ENCODE results near the gene C1QTNF2. TPM values are rescaled to one million over a fixed set of nuclear protein-coding genes. Genes with fewer than 3 reads are reported as not detected.

The C1QTNF2 gene
- 1.0 TPM for total RNA-seq (ENCODE audit: unreplicated experiment)
- long read RNA-seq, partial matches to known transcripts: 0 of 2 reads
- long read RNA-seq, other reads (novel, unspliced or antisense): 0 of 2 reads

DNA sequence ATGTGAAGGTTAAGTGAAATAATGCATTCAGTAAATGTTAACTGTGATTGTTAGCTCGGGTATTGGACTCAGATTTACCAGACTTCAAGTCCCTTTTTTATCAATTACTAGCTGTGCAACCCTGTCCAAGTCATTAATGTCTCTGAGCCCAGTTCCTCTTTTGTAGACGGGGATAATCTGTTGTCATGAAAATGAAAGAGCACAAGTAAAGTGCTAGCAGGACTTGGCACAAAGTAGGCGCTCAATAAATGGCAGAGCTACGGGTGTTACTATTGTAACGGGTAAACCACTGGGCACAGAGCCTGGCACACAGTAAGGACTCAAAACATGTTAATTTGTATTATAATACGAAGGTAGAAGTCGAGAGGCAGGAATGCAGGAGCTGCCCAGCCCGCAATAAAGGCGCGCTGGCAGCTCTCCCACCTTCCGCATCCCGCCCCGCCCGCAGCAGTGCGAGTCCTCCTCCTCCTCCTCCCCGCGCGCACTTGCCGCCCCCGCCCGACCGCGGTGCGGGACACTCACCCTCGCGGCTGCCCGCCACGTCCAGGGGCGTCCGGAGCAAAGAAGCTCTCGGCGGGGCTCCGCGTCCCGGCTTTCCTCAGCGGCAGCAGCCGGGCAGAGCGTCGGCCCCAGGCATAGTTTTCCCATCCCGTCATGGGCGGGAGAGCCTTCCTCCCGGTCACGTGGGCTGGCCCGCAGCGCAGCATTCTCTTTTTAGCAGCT is at the start of gene C1QTNF2:
TSS of gene C1QTNF2 (minus strand) at position 637 of the 723 bp plus-strand sequence. CDS start 15,615 bp downstream, outside the sequence.
- Mint-ChIP-seq H3K27ac (ENCODE audit: unreplicated experiment) (peak within 1 kb of the TSS; percentile 7), H3K4me3 (ENCODE audit: unreplicated experiment) (peak within 1 kb of the TSS; percentile 87), H3K4me1 (ENCODE audit: low read depth, unreplicated experiment) (peaks cover 7% of the 10 kb centered on the region), H3K36me3 (ENCODE audit: unreplicated experiment) (peaks cover 12% of the 10 kb centered on the region), H3K9me3 (ENCODE audit: unreplicated experiment) (peaks cover 7% of the 10 kb centered on the region), H3K27me3 (ENCODE audit: unreplicated experiment) (peaks cover 10% of the 10 kb centered on the region)
- TF ChIP-seq CTCF (IDR thresholded peaks at IDR 0.05; ENCODE audit: partially characterized antibody, unreplicated experiment): no peak
- DNase-seq: peak; percentile 54

- no peaks in the 10 kb centered on the region for H3K36me3 Mint-ChIP-seq (ENCODE audit: unreplicated experiment)
- H3K27me3 Mint-ChIP-seq (ENCODE audit: unreplicated experiment): peaks cover 6% of the 10 kb centered on the region
- peak overlapping the region; percentile 96 for H3K4me3 Mint-ChIP-seq (ENCODE audit: unreplicated experiment)
- TF ChIP-seq CTCF (IDR thresholded peaks at IDR 0.05; ENCODE audit: partially characterized antibody, unreplicated experiment): no peak
- peaks cover 21% of the 10 kb centered on the region for H3K4me1 Mint-ChIP-seq (ENCODE audit: low read depth, unreplicated experiment)
- DNase-seq: no peak
- H3K9me3 Mint-ChIP-seq (ENCODE audit: unreplicated experiment): peaks cover 3% of the 10 kb centered on the region
- peak overlapping the region; percentile 69 for H3K27ac Mint-ChIP-seq (ENCODE audit: unreplicated experiment)
Measured at GRCh38 chr5:160420331-160420610, 49.8 kb upstream of the C1QTNF2 start.

DNA sequence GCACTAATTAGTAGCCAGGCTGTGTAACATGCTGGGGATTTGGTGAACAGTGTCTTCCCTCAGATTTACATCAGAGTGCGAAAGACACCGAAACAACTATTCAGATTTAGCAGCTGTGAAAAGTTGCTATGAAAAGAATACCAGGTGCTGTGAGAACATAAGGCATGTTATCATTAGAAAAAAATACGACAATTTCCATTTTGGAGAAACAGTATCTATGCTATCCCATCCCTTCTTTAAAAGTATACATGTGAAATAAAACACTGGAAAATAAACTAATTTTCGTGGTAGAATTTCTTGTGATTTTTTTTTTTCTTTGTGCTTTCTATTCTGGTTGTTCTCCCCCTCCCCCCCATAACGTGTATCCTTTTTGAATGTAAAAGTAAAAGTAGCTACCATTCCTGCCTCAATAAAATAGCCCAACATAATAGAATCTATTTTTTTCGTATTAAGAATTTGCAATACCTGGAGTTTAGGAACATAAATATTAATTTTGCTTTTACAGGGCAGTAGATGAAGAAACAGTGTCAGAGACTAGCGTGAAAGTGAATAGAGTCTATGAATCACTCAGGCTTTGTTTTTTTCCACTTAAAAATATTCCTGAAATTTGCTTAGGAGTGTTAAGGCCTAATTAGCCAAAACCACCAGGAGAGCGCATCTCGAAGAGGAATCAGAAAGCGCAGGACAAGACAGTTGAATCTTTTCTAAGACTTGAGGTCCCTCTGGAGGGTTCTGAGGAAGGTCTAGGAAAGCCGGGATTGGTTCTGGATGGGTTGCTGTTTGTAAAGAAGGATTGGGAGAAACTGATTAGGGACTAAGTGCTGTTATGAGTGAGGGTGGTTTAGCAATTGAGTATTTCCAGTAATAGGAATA is 49.3 kb upstream of the C1QTNF2 start:
- Mint-ChIP-seq H3K27ac (ENCODE audit: unreplicated experiment) (peak overlapping the region; percentile 69), H3K4me1 (ENCODE audit: low read depth, unreplicated experiment) (peaks cover 21% of the 10 kb centered on the region), H3K4me3 (ENCODE audit: unreplicated experiment) (peak overlapping the region; percentile 96), H3K9me3 (ENCODE audit: unreplicated experiment) (peaks cover 3% of the 10 kb centered on the region), H3K27me3 (ENCODE audit: unreplicated experiment) (peaks cover 6% of the 10 kb centered on the region), H3K36me3 (ENCODE audit: unreplicated experiment) (no peaks in the 10 kb centered on the region)
- DNase-seq: no peak
- TF ChIP-seq CTCF (IDR thresholded peaks at IDR 0.05; ENCODE audit: partially characterized antibody, unreplicated experiment): no peak

- Mint-ChIP-seq H3K4me1 (ENCODE audit: low read depth, unreplicated experiment) (peaks cover 21% of the 10 kb centered on the region), H3K9me3 (ENCODE audit: unreplicated experiment) (peaks cover 3% of the 10 kb centered on the region), H3K27ac (ENCODE audit: unreplicated experiment) (peak within 1 kb of the TSS; percentile 75), H3K27me3 (ENCODE audit: unreplicated experiment) (peaks cover 6% of the 10 kb centered on the region), H3K4me3 (ENCODE audit: unreplicated experiment) (peak within 1 kb of the TSS; percentile 96), H3K36me3 (ENCODE audit: unreplicated experiment) (no peaks in the 10 kb centered on the region)
- peak; percentile 97 for DNase-seq
- no peak for TF ChIP-seq CTCF (IDR thresholded peaks at IDR 0.05; ENCODE audit: partially characterized antibody, unreplicated experiment)
Measured at GRCh38 chr5:160418561-160419457, 48.4 kb upstream of the C1QTNF2 start, which contains the start of gene SLU7. SLU7 (minus strand) TSS chr5:160419081; CDS start chr5:160415294, 3,787 bp downstream.
